Activated CD8-positive, alpha-beta memory T cell treated with anti-CD3 and anti-CD28 coated beads for 1 hour (primary cell): ENCODE results near the gene CNNM4.
A peak's percentile ranks its signal among the peaks of the same experiment; 100 is the strongest.

Experiments used
- DNase-seq, 2 donors: peaks; one replicate each; pipeline ENCODE4 v3.0.0-alpha.2; 2020; ENCODE audit warnings: low read depth in 1 of 2; ENCODE audit errors: extremely low read depth in 1 of 2

Gene CNNM4

GRCh38 chr2:96809951-96810782 lies 49.5 kb downstream of the CNNM4 start:
- no peak for DNase-seq

- no peak for DNase-seq
These were observed 50.1 kb downstream of the CNNM4 start for GRCh38 chr2:96810783-96811192.

GRCh38 chr2:96811917-96812316 lies 51.2 kb downstream of the CNNM4 start:
- no peak for DNase-seq

- DNase-seq: no peak
These were observed 53.0 kb downstream of the CNNM4 start for GRCh38 chr2:96813656-96814055.

GRCh38 chr2:96815326-96816126 lies 54.8 kb downstream of the CNNM4 start:
- DNase-seq: no peak

GRCh38 chr2:96816127-96816835 lies 55.6 kb downstream of the CNNM4 start, which contains the start of gene CNNM3:
TSS of gene CNNM3 (plus strand) at chr2:96816268. CDS start at chr2:96816278, 10 bp downstream.
- peak; percentile 84 to 96 for DNase-seq

- no peak for DNase-seq
These were observed 56.4 kb downstream of the CNNM4 start for GRCh38 chr2:96816836-96817702.

- no peak for DNase-seq
These were observed 57.2 kb downstream of the CNNM4 start for GRCh38 chr2:96817882-96818281.

GRCh38 chr2:96819128-96819875 lies 58.6 kb downstream of the CNNM4 start:
- DNase-seq: no peak

- no peak for DNase-seq
These were observed 59.3 kb downstream of the CNNM4 start for GRCh38 chr2:96819876-96820511.

- DNase-seq: no peak
These were observed 60.5 kb downstream of the CNNM4 start for GRCh38 chr2:96821113-96821675.

- DNase-seq: no peak
These were observed 62.1 kb downstream of the CNNM4 start for GRCh38 chr2:96822786-96823185.

GRCh38 chr2:96823198-96823597 lies 62.5 kb downstream of the CNNM4 start:
- no peak for DNase-seq

GRCh38 chr2:96824079-96824870 lies 63.6 kb downstream of the CNNM4 start:
- no peak for DNase-seq

GRCh38 chr2:96825057-96825456 lies 64.4 kb downstream of the CNNM4 start:
- DNase-seq: no peak

- no peak for DNase-seq
These were observed 66.0 kb downstream of the CNNM4 start for GRCh38 chr2:96826546-96827278.

GRCh38 chr2:96828436-96828835 lies 67.7 kb downstream of the CNNM4 start:
- DNase-seq: no peak
